OCI-LY1 (cell line): ENCODE measurements around the gene MAB21L4.

Experiments
- H2AFZ ChIP-seq: fragments of 200-600 bp; sonication (generic), shearing (Covaris generic); 2 replicates; pipeline ENCODE4 v1.6.0; 2014; ENCODE audit warnings: antibody characterized with exemption, mild to moderate bottlenecking, low read length
- H3F3A ChIP-seq: fragments of 200-600 bp; sonication (generic), shearing (Covaris generic); 2 replicates; pipeline ENCODE4 v1.6.0; 2014; ENCODE audit warnings: mild to moderate bottlenecking, antibody characterized with exemption, low read length, moderate library complexity; ENCODE audit not compliant: insufficient read depth
- H3K27ac ChIP-seq: fragments of 200-600 bp; sonication (generic); 2 replicates; pipeline ENCODE4 v1.5.1; 2014; ENCODE audit warnings: low read length, mixed run types, mild to moderate bottlenecking, low read depth; ENCODE audit not compliant: poor library complexity, severe bottlenecking
- H3K27me3 ChIP-seq: fragments of 200-600 bp; sonication (generic); 2 replicates; pipeline ENCODE4 v1.6.0; 2014; ENCODE audit warnings: antibody characterized with exemption, mild to moderate bottlenecking, low read length, moderate library complexity; ENCODE audit not compliant: insufficient read depth
- H3K36me3 ChIP-seq: fragments of 200-600 bp; sonication (generic); 2 replicates; pipeline ENCODE4 v1.6.1; 2014; ENCODE audit warnings: mild to moderate bottlenecking, antibody characterized with exemption, low read length, moderate library complexity, mixed read lengths; ENCODE audit not compliant: insufficient read depth
- H3K4me1 ChIP-seq: fragments of 200-600 bp; sonication (generic); 2 replicates; pipeline ENCODE4 v1.5.1; 2014; ENCODE audit warnings: mild to moderate bottlenecking, low read length, moderate library complexity; ENCODE audit not compliant: insufficient read depth, severe bottlenecking
- H3K4me2 ChIP-seq: fragments of 200-600 bp; sonication (generic), shearing (Covaris generic); 2 replicates; pipeline ENCODE4 v1.6.1; 2014; ENCODE audit warnings: low read length
- H3K4me3 ChIP-seq: fragments of 200-600 bp; sonication (generic); 2 replicates; pipeline ENCODE4 v1.5.1; 2014; ENCODE audit warnings: low read length, low read depth, mild to moderate bottlenecking, mixed read lengths; ENCODE audit not compliant: poor library complexity, severe bottlenecking
- H3K79me2 ChIP-seq: fragments of 200-600 bp; shearing (Covaris generic); 2 replicates; pipeline ENCODE4 v1.6.1; 2016; ENCODE audit warnings: mixed run types, low read length, mixed read lengths; ENCODE audit not compliant: insufficient read depth
- H3K9ac ChIP-seq: fragments of 200-600 bp; sonication (generic), shearing (Covaris generic); 2 replicates; pipeline ENCODE4 v1.6.1; 2014; ENCODE audit warnings: mild to moderate bottlenecking, low read length, mixed read lengths
- H3K9me2 ChIP-seq: fragments of 200-600 bp; sonication (generic), shearing (Covaris generic); 2 replicates; pipeline ENCODE4 v1.6.1; 2014; ENCODE audit warnings: low read depth, mild to moderate bottlenecking, low read length, mixed read lengths
- H3K9me3 ChIP-seq: fragments of 200-600 bp; shearing (Covaris generic); 2 replicates; pipeline ENCODE4 v1.6.1; 2014; ENCODE audit warnings: low read length, mixed read lengths
- H4K20me1 ChIP-seq: fragments of 200-600 bp; sonication (generic), shearing (Covaris generic); 2 replicates; pipeline ENCODE4 v1.6.0; 2016; ENCODE audit warnings: mild to moderate bottlenecking, low read length; ENCODE audit not compliant: insufficient read depth
- CTCF ChIP-seq: fragments of 200-600 bp; sonication (generic), shearing (Covaris generic); IDR thresholded peaks from 2 replicates; pipeline ENCODE4 v1.5.1; 2017; ENCODE audit warnings: mild to moderate bottlenecking, antibody characterized with exemption, low read length, moderate library complexity, mixed read lengths
- EZH2 ChIP-seq: fragments of 200-600 bp; sonication (generic), shearing (Covaris generic); IDR thresholded peaks from 2 replicates; pipeline ENCODE4 v1.8.0; 2017; ENCODE audit warnings: borderline replicate concordance, mixed run types, mild to moderate bottlenecking, antibody characterized with exemption, low read length, moderate library complexity, mixed read lengths

The MAB21L4 gene

GRCh38 chr2:240896871-240897692 lies 1.1 kb upstream of the MAB21L4 start:
- H3K36me3 ChIP-seq: no peaks in the 10 kb centered on the region
- H3K9ac ChIP-seq: no peak overlapping the region
- H3K27ac ChIP-seq: no peak overlapping the region
- H3K4me3 ChIP-seq: no peak overlapping the region
- no peak overlapping the region for H3K4me2 ChIP-seq
- no peaks in the 10 kb centered on the region for H3K9me2 ChIP-seq
- H3F3A ChIP-seq: no peaks in the 10 kb centered on the region
- no peak overlapping the region for H2AFZ ChIP-seq
- H3K9me3 ChIP-seq: no peaks in the 10 kb centered on the region
- H3K27me3 ChIP-seq: 0 out of 2 replicates have a peak, but pooled peaks cover 4% of the 10 kb centered on the region
- no peaks in the 10 kb centered on the region for H3K4me1 ChIP-seq
- H4K20me1 ChIP-seq: no peaks in the 10 kb centered on the region
- H3K79me2 ChIP-seq: no peaks in the 10 kb centered on the region
- TF ChIP-seq CTCF: no peak
- TF ChIP-seq EZH2: no peak

- Histone ChIP-seq H3K4me3 (no peak overlapping the region), H3K79me2 (no peaks in the 10 kb centered on the region), H3K36me3 (no peaks in the 10 kb centered on the region), H3K27me3 (no peaks in the 10 kb centered on the region), H3K4me1 (no peaks in the 10 kb centered on the region), H3K4me2 (no peak overlapping the region), H3K9me3 (no peaks in the 10 kb centered on the region), H2AFZ (no peak overlapping the region), H3K27ac (no peak overlapping the region), H3K9me2 (no peaks in the 10 kb centered on the region), H3F3A (no peaks in the 10 kb centered on the region), H3K9ac (no peak overlapping the region), H4K20me1 (no peaks in the 10 kb centered on the region)
- TF ChIP-seq CTCF: no peak
- TF ChIP-seq EZH2: no peak
Measured at GRCh38 chr2:240896394-240896793, 438 bp upstream of the MAB21L4 start.

- Histone ChIP-seq H3K4me1 (no peaks in the 10 kb centered on the region), H4K20me1 (no peaks in the 10 kb centered on the region), H3K79me2 (no peaks in the 10 kb centered on the region), H3K27me3 (no peaks in the 10 kb centered on the region), H3K4me3 (no peak overlapping the region), H3K9me3 (no peaks in the 10 kb centered on the region), H3F3A (no peaks in the 10 kb centered on the region), H3K9ac (no peak overlapping the region), H3K9me2 (no peaks in the 10 kb centered on the region), H3K36me3 (no peaks in the 10 kb centered on the region), H2AFZ (no peak overlapping the region), H3K4me2 (no peak overlapping the region), H3K27ac (no peak overlapping the region)
- TF ChIP-seq EZH2: no peak
- no peak for TF ChIP-seq CTCF
Measured at GRCh38 chr2:240894836-240895558, 959 bp downstream of the MAB21L4 start.
